Hematopoietic multipotent progenitor cell treated with erythropoietin and hydrocortisone succinate and interleukin-3 and kit ligand, for 17 days (in vitro differentiated cells): ENCODE measurements around the gene ID1.
"Not testable (repeated sequence)": the region's sequence is repeated elsewhere in the genome, so short reads cannot be mapped to it uniquely, and the experiment has no call there.

ENCODE experiments used
- DNase-seq: peaks from one replicate; pipeline ENCODE4 v3.0.0-alpha.2; 2015; ENCODE audit warnings: low spot score

Gene ID1

GRCh38 chr20:31573555-31574321 is 31.4 kb upstream of the ID1 start:
- no peak for DNase-seq

GRCh38 chr20:31574986-31575385 is 30.1 kb upstream of the ID1 start:
- DNase-seq = not testable (repeated sequence)

GRCh38 chr20:31576751-31577150 is 28.3 kb upstream of the ID1 start:
- DNase-seq = no peak

- peak; percentile 2 for DNase-seq
These were observed 27.9 kb upstream of the ID1 start for GRCh38 chr20:31577194-31577593.

DNA sequence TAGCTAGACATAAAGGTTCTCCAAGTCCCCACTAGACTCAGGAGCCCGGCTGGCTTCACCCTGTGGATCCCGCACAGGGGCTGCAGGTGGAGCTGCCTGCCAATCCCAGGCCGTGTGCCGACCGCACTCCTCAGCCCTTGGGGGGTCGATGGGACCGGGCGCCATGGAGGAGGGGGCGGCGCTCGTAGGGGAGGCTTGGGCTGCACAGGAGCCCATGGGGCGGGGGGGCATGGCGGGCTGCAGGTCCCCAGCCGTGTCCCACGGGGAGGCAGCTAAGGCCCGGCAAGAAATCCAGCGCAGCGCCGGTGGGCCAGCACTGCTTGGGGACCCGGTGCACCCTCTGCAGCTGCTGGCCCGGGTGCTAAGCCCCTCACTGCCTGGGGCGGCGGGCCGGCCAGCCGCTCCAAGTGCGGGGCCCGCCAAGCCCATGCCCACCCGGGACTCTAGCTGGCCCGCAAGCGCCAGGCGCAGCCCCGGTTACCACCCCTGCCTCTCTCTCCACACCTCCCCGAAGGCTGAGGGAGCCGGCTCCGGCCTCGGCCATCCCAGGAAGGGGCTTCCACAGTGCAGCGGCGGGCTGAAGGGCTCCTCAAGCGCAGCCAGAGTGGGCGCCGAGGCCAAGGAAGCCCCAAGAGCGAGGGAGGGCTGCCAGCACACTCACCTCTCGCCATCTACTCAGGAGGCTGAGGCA is 26.5 kb upstream of the ID1 start:
- DNase-seq = no peak

- DNase-seq = no peak
These were observed 25.8 kb upstream of the ID1 start for GRCh38 chr20:31579245-31579644.

GRCh38 chr20:31579941-31580651 is 25.0 kb upstream of the ID1 start:
- not testable (repeated sequence) for DNase-seq

- no peak for DNase-seq
These were observed 24.4 kb upstream of the ID1 start for GRCh38 chr20:31580706-31581105.

DNA sequence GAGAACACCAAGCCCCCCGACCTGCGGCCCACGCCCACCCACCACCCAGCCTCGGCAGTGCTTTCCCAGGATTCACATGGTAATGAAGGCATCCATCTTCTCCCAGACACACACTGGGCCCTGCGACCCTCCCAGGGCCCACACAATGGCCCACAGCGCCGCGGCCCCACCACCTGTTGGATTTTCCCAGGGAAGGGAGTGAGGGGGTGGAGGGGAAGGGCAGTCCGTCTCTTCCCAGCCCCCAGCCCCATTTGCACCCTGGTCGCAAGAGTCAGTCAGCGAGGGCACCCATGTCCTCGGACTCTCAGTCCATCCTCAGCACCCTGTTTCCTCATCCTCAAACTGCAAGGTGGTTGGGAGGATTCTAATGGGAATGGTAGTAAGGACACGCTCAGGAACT is 23.7 kb upstream of the ID1 start:
- no peak for DNase-seq

DNA sequence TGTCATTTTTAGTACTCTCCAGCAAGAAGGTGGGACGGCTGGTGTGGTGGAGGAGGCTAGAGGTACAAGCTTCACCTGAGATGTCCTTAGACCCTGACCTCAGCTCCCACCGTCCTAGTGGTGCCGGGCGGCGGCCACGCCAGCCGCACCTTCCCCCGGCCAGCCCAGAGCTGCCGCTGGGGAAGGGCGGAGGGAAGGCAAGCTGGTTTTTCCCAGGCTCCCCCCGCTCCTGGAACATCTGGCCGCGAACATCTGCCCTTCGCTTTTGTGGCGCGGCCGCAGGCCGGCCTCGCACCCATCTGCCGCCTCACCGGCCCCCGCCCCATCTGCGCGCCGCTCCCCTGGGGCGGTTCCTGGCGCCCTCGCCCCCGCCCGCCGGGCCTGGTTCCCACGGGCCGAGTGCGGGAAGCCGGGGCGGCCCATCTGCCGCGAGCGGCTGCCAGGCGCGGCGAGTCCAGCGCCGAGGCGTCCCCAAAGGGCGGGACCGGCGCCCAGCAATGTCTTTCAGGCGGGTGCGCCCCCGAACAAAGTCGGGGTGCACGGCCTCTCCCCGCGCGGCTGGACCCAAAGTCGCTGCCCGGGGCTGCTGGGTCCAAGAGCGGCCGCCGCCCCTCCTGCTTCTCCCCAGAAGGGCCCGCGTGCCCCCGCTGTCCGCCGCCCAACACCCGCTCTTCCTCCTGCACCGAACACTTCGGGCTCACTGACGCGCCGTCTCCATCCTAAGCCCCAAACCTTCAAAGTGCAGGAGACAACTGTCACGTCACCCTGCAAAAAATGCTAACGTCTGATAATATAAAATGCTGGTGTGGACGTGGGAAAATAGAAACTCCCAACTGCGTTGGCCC is 17.3 kb upstream of the ID1 start:
- DNase-seq = no peak

DNA sequence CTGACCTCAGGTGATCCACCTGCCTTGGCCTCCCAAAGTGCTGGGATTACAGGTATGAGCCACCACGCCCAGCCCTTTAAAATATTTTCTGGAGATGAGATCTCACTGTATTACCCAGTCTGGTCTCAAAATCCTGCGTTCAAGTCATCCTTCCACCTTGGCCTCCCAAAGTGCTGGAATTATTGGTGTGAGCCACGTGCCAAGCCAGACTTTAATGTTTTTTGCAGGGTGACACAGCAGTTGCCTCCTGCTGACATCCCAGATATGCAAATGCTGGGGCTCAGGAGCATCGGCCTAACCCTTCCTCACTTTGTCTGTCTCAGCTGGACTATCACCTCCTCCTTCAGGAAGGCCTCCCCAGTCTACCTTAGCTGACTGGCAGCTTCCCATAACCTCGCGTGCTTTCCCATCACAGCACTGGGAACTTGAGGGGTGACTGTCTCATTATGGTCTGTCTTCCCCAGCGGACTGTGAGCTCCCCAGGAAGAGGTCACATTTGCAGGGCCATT is 14.3 kb upstream of the ID1 start:
- DNase-seq = no peak

DNA sequence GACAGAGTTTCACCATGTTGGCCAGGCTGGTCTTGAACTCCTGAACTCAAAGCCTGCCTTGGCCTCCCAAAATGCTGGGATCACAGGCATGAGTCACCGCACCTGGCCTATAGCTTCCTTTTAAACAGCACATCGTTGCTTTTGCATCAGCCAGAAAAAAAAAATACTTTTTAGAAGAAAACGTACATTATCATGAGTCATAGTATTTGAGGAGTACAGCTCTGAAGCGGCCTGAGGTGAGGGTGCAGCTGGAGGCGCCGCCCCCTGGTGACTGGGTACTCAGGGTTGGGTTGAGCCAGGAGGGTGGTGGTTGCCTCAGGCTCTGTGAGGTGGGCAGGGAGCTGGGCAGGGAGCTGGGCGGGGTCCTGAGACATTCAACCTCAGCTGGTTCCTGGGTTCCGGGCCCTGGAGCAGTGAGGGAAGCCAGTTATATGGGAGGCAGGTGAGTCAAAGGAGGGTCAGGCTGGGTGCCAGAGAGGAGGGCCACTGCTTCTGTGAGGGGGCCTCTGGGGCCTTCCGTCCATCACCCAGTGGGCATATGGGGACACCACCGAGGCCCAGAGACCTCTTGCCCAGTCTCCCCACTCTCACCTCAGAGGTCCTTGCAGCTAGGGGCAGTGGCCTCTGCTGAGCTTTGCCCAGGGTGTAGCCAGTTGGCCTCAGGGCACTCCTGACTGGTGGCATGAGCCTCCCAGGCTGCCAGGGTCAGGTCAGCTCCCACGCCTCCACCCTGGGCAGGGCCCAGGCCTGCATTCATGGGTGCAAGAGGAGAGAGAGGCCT is 11.7 kb upstream of the ID1 start:
- no peak for DNase-seq

DNA sequence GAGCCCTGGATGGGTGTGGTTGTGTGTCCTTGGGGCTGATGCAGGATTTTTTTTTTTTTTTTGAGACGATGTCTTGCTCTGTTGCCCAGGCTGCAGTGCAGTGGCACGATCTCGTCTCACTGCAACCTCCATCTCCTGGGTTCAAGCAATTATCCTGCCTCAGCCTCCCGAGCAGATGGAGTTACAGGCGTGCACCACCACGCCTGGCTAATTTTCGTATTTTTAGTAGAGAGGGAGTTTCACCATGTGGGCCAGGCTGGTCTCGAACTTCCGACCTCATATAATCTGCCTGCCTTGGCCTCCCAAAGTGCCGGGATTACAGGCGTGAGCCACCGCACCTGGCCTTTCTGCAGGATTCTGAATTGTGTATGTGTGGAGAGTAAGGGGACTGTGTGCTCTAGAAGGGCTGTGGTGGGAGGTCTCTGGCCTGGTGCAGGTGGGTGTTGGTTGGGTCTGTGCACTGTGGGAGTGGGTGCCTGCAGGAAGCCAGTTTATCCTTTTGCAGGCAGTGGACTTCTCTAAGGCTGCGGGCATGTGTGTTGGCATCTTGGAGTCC is 11.0 kb upstream of the ID1 start:
- no peak for DNase-seq

DNA sequence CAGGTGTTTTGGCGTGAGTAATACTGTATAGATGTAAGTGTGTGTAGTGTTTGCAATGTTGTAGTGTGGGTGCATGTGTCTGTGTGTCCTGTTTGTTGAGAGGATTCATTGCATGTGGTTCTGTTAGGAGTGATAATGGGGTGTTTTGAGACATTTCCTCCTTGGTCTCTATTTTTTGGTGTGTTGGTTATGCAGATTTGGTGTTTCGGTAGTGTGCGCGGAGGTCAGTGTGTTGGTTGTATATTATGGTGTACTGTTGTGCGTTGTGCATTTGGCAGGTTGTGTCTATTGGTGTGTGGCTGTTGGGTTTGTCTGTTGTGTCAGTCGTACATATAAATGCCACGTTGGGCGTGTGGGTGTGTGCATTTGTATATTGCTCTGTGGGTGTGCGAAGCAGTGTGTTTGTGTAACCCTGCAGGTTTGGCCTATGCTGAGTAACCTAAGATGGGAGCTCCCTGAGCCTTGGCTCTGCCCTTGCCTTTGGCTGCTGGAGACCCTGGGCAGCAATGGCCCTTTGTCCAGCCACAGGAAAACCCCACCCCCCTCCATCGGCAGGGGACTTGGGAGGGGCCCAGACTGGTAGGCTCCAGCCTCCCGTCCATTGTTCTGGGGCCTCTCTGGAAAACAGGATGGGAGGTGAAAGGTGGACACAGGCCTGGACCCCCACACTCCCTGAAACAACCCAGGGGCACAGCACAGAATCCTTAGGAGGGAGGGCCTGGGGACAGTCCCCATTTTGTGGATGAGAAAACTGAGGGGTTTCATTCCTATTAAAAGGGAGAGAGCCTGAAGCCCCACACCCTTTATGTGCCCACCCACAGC is 10.3 kb upstream of the ID1 start:
- DNase-seq = no peak

GRCh38 chr20:31595380-31595653 is 9.8 kb upstream of the ID1 start:
- no peak for DNase-seq

DNA sequence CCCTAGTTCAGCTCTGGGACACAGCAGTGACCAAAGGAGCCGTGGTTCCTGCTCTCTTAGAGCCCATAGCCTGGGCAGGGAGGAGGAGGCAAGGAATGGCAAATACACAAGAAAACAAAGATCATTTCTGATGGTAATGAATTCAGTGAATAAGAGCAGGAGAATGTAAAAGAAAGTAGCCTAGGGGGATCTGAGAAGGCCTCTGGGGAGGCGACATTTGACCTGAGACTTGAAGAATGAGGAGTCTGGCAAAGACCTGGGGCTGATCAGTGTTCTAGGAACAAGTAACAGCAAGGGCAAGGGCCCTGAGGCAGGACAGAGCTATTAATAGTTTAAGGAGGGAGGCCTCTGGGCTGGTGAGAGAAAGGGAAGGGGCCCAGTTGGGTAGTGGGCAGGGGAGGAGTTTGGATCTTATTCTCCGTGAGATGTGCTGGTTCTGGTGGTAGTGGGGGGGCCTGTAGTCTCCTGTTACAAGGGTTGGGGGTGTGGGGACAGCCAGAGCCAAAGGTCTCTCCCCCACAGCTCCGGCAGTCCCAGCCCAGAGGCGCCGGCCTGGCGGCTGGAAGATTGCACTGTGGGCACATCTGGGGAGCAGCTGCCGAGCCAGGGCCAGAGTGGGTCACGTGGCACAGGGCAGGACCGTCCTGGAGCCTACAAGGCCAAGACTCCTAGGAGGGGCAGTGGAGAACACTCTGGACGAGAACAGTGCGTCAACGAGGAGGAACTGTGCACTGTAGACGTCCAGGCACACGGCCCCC is 9.3 kb upstream of the ID1 start:
- DNase-seq = no peak

DNA sequence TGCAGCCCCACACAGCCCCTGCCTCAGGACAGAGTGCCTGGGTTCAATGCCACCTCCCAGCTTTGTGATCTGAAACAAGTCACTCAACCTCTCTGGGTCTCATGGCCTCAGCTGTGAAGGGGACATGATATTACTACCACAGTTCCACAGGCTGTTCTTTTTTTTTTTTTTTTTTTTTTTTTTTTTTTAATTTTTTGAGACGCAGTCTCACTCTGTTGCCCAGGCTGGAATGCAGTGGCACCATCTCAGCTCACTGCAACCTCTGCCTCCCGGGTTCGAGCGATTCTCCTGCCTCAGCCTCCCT is 8.7 kb upstream of the ID1 start:
- not testable (repeated sequence) for DNase-seq

- no peak for DNase-seq
These were observed 8.1 kb upstream of the ID1 start for GRCh38 chr20:31596831-31597480.

DNA sequence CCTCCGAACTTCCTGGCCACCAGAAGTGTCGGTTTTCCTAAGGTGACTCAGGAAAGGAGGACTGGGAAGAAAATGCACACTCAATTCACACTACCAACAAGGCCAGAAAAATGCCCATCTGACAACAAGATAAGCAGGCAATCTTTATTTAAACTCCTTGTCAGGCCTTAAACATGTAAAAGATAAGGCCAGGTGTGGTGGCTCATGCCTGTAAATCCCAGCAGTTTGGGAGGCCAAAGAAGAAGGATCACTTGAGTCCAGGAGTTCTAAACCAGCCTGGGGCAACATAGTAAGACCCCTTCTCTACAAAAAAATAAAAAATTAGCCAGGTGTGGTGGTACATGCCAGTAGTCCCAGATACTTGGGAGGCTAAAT is 7.6 kb upstream of the ID1 start:
- no peak for DNase-seq
